Measurements from ENCODE around the gene DTD1. TPM values are rescaled to one million over a fixed set of nuclear protein-coding genes. Genes with fewer than 3 reads are reported as not detected.

DTD1 gene
- total RNA-seq, 6 experiments from 2014 or later, result 53.6 to 75.1 (median 70.6) TPM

DNA sequence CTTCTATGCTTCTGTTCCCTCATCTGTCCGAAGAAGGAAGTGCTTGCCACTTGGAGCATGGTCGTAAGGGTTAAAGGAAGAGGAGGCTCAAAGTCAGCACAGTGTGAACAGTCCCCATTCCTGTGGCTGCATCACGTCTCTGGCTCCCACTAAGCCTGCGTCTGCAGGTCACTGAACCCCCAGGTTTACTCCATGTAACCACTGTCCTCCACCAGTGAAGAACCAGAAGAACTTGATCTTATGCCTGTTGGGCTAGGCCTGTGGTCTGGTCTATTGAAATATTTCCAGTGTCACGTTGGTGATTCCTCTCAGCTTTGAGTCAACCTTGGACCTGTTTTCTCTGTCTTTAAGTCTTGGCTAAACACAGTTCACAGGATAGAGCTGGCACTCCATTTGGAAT, 179.8 kb downstream of the DTD1 start:
- TF ChIP-seq, protein P1, sequence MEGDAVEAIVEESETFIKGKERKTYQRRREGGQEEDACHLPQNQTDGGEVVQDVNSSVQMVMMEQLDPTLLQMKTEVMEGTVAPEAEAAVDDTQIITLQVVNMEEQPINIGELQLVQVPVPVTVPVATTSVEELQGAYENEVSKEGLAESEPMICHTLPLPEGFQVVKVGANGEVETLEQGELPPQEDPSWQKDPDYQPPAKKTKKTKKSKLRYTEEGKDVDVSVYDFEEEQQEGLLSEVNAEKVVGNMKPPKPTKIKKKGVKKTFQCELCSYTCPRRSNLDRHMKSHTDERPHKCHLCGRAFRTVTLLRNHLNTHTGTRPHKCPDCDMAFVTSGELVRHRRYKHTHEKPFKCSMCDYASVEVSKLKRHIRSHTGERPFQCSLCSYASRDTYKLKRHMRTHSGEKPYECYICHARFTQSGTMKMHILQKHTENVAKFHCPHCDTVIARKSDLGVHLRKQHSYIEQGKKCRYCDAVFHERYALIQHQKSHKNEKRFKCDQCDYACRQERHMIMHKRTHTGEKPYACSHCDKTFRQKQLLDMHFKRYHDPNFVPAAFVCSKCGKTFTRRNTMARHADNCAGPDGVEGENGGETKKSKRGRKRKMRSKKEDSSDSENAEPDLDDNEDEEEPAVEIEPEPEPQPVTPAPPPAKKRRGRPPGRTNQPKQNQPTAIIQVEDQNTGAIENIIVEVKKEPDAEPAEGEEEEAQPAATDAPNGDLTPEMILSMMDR (IDR thresholded peaks at IDR 0.05), result no peak
- peaks cover 3% of the 10 kb centered on the region; the same call in 1 of the 2 replicates for H3K27me3 Mint-ChIP-seq (ENCODE audit: insufficient read depth)
- DNase-seq, result no peak
- H3K9me3 Mint-ChIP-seq, result no peaks in the 10 kb centered on the region
- no peak overlapping the region for H3K4me3 Mint-ChIP-seq
- no peaks in the 10 kb centered on the region for H3K4me1 Mint-ChIP-seq (ENCODE audit: low read depth)
- H3K27ac Mint-ChIP-seq, result no peak overlapping the region
- H3K36me3 Mint-ChIP-seq (ENCODE audit: low read depth), result 0 out of 2 replicates have a peak, but pooled peaks cover 4% of the 10 kb centered on the region

DNA sequence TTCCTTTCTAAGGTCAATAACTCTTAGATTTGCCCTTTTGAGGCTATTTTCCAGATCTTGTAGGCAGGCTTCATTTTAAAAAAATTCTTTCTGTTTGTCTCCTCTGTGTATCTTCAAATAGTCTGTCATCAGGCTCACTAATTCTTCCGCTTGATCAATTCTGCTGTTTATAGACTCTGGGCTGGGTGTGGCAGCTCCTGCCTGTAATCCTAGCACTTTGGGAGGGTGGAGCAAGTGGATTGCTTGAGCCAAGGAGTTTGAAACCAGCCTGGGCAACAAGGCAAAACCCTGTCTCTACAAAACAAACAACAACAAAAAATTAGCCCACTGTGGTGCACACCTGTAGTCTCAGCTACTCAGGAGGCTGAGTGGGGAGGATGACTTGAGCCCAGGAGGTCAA, 185.7 kb downstream of the DTD1 start:
- no peak overlapping the region for H3K27ac Mint-ChIP-seq
- peaks cover 9% of the 10 kb centered on the region; the same call in 1 of the 2 replicates for H3K27me3 Mint-ChIP-seq (ENCODE audit: insufficient read depth)
- DNase-seq, result no peak
- H3K4me3 Mint-ChIP-seq, result no peak overlapping the region
- H3K36me3 Mint-ChIP-seq (ENCODE audit: low read depth), result no peaks in the 10 kb centered on the region
- H3K4me1 Mint-ChIP-seq (ENCODE audit: low read depth), result no peaks in the 10 kb centered on the region
- no peaks in the 10 kb centered on the region for H3K9me3 Mint-ChIP-seq
- TF ChIP-seq, protein P1 (IDR thresholded peaks at IDR 0.05), result no peak

DNA sequence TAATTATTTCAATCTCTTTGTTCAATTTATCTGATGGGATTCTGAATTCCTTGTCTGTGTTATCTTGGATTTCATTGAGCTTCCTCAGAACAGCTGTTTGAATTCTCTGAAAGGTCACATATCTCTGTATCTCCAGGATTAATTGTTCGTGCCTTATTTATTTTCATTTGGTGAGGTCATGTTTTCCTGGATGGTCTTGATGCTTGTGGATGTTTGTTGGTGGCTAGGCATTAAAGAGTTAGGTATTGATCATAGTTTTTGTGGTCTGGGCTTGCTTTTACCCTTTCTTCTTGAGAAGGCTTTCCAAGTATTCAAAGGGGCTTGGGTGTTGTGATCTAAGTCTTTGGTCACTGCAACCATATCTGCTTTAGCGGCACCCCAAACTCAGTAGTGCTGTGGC, 186.4 kb downstream of the DTD1 start:
- H3K9me3 Mint-ChIP-seq, result no peaks in the 10 kb centered on the region

DNA sequence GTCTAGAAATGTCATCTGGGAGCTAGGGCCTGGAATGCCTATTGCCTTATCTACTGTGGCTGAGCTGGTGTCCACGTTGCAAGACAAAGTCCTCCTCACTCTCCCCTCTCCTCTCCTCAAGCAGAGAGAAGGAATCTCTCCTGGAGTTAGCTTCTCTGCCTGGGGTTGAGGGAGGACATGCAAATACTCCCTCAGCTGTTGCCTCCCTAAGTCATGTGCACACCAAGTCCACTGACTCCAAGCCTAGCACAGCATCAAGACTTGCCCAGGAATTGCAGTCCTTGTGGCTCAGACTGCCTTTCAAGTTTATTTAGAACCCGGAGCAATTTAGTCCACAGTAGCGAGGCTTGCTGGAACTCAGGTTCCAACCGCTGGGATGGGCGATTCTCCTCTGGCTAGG, 187.8 kb downstream of the DTD1 start:
- H3K4me1 Mint-ChIP-seq (ENCODE audit: low read depth), result peaks cover 3% of the 10 kb centered on the region; the same call in 1 of the 2 replicates
- no peak overlapping the region for H3K27ac Mint-ChIP-seq
- H3K9me3 Mint-ChIP-seq, result no peaks in the 10 kb centered on the region
- TF ChIP-seq, protein P1 (IDR thresholded peaks at IDR 0.05), result no peak
- peaks cover 16% of the 10 kb centered on the region for H3K27me3 Mint-ChIP-seq (ENCODE audit: insufficient read depth)
- no peak for DNase-seq
- H3K36me3 Mint-ChIP-seq (ENCODE audit: low read depth), result no peaks in the 10 kb centered on the region
- H3K4me3 Mint-ChIP-seq, result no peak overlapping the region

More for the DNA sequence above, 186.4 kb downstream of the DTD1 start:
- no peak overlapping the region for H3K27ac Mint-ChIP-seq
- H3K36me3 Mint-ChIP-seq (ENCODE audit: low read depth), result no peaks in the 10 kb centered on the region
- no peak overlapping the region for H3K4me3 Mint-ChIP-seq
- peaks cover 11% of the 10 kb centered on the region for H3K27me3 Mint-ChIP-seq (ENCODE audit: insufficient read depth)
- TF ChIP-seq, protein P1 (IDR thresholded peaks at IDR 0.05), result no peak
- DNase-seq, result no peak
- H3K4me1 Mint-ChIP-seq (ENCODE audit: low read depth), result no peaks in the 10 kb centered on the region

DNA sequence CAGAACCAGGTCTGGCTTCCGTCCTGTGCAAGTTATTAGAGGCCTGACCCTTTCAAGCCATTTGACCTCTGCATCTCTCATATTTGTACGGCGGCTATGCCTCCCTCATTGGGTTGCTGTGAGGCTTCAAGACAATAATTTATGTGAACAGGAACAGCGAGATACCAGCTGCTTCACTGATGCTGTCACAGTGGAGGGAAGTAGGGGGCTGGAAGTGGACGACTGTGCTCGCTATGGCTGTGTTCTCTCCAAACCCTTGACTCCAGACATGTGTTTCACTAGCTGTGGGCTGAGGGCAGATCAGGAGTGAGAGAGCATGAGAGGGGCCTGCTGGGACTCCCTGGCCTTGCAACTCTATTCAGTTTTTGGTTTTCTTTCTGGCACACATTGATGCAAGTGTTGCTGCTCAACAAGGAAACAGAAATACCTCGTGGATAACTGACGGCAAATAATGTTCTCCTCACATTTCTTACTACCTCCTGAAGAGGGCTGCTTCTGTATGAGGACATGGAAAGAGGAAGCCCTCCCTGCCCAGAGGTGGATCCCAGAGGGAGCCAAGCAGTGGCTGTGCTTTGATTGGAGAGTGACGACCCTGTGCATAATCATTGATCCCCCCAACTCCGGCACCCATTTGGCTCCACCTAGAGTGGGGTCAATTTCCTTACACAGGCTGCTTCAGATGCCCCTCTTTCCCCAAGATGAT, 191.0 kb downstream of the DTD1 start:
- H3K27ac Mint-ChIP-seq, result no peak overlapping the region
- H3K4me1 Mint-ChIP-seq (ENCODE audit: low read depth), result peaks cover 6% of the 10 kb centered on the region; the same call in 1 of the 2 replicates
- no peak for DNase-seq
- H3K4me3 Mint-ChIP-seq, result no peak overlapping the region
- H3K9me3 Mint-ChIP-seq, result no peaks in the 10 kb centered on the region
- no peaks in the 10 kb centered on the region for H3K36me3 Mint-ChIP-seq (ENCODE audit: low read depth)
- TF ChIP-seq, protein P1 (IDR thresholded peaks at IDR 0.05), result no peak
- H3K27me3 Mint-ChIP-seq (ENCODE audit: insufficient read depth), result peaks cover 22% of the 10 kb centered on the region

Measured in HFFc6 (cell line).